ENCODE results near the gene PSEN1.
"Not testable (repeated sequence)": the region's sequence is repeated elsewhere in the genome, so short reads cannot be mapped to it uniquely, and the experiment has no call there.

Gene PSEN1

GRCh38 chr14:73168274-73168673 is 32.0 kb downstream of the PSEN1 start:
- DNase-seq: no peak

GRCh38 chr14:73168691-73169090 is 32.4 kb downstream of the PSEN1 start:
- no peak for DNase-seq

- not testable (repeated sequence) for DNase-seq
Observed at GRCh38 chr14:73169855-73170254, 33.5 kb downstream of the PSEN1 start.

GRCh38 chr14:73170686-73171085 is 34.4 kb downstream of the PSEN1 start:
- no peak for DNase-seq

GRCh38 chr14:73172500-73172899 is 36.2 kb downstream of the PSEN1 start:
- DNase-seq: no peak

- no peak for DNase-seq
Observed at GRCh38 chr14:73173092-73173735, 36.9 kb downstream of the PSEN1 start.

GRCh38 chr14:73176685-73177084 is 40.4 kb downstream of the PSEN1 start:
- DNase-seq: no peak

- DNase-seq: no peak
Observed at GRCh38 chr14:73180385-73180805, 44.1 kb downstream of the PSEN1 start.

- DNase-seq: not testable (repeated sequence)
Observed at GRCh38 chr14:73180969-73181368, 44.7 kb downstream of the PSEN1 start.

- no peak for DNase-seq
Observed at GRCh38 chr14:73188501-73188911, 52.2 kb downstream of the PSEN1 start.

- DNase-seq: no peak
Observed at GRCh38 chr14:73189651-73190050, 53.3 kb downstream of the PSEN1 start.

GRCh38 chr14:73191441-73191840 is 55.1 kb downstream of the PSEN1 start:
- no peak for DNase-seq

GRCh38 chr14:73194306-73194705 is 58.0 kb downstream of the PSEN1 start:
- DNase-seq: not testable (repeated sequence)

GRCh38 chr14:73198253-73198652 is 61.9 kb downstream of the PSEN1 start:
- no peak for DNase-seq

GRCh38 chr14:73203527-73203926 is 67.2 kb downstream of the PSEN1 start:
- no peak for DNase-seq

GRCh38 chr14:73207615-73208014 is 71.3 kb downstream of the PSEN1 start:
- no peak for DNase-seq

GRCh38 chr14:73208390-73208789 is 72.1 kb downstream of the PSEN1 start:
- DNase-seq: no peak

GRCh38 chr14:73208846-73209245 is 72.5 kb downstream of the PSEN1 start:
- no peak for DNase-seq

GRCh38 chr14:73209953-73210352 is 73.6 kb downstream of the PSEN1 start:
- no peak for DNase-seq

GRCh38 chr14:73211251-73212040 is 75.1 kb downstream of the PSEN1 start:
- no peak for DNase-seq

GRCh38 chr14:73216030-73216429 is 79.7 kb downstream of the PSEN1 start:
- no peak for DNase-seq

GRCh38 chr14:73217411-73217810 is 81.1 kb downstream of the PSEN1 start:
- DNase-seq: no peak

- no peak for DNase-seq
Observed at GRCh38 chr14:73220061-73220460, 83.8 kb downstream of the PSEN1 start.

- no peak for DNase-seq
Observed at GRCh38 chr14:73220634-73221033, 84.3 kb downstream of the PSEN1 start.

- no peak for DNase-seq
Observed at GRCh38 chr14:73221945-73222344, 85.6 kb downstream of the PSEN1 start.

Measured in NCI-H1417 treated with DMSO at 0.1 percent for 48 hours (cell line).